GM23338 (cell line): ENCODE results near the gene STRN3.

Experiments
- CTCF ChIP-seq, 2 experiments: fragments of 200-600 bp in 1 of 2; sonication (generic) in 1 of 2; conservative IDR thresholded peaks; 2 replicates each; pipeline versions ENCODE4 v1.5.1 to v1.6.1; 2016 to 2017; ENCODE audit warnings: antibody characterized with exemption in 2 of 2, low read depth in 2 of 2, mild to moderate bottlenecking in 2 of 2, moderate library complexity in 1 of 2
- EZH2 ChIP-seq: fragments of 200-600 bp; sonication (generic); IDR thresholded peaks from one replicate; pipeline ENCODE4 v1.8.0; 2017; ENCODE audit warnings: antibody characterized with exemption, mild to moderate bottlenecking, low read depth; ENCODE audit not compliant: unreplicated experiment
- EZH2phosphoT487 ChIP-seq: fragments of 200-600 bp; sonication (generic); IDR thresholded peaks from one replicate; pipeline ENCODE4 v1.8.1; 2018; ENCODE audit warnings: antibody characterized with exemption; ENCODE audit not compliant: unreplicated experiment
- JUNB ChIP-seq: IDR thresholded peaks from one replicate; pipeline ENCODE4 v1.6.1; 2016; ENCODE audit warnings: antibody characterized with exemption; ENCODE audit not compliant: unreplicated experiment
- TF ChIP-seq, protein P1 (sequence below): IDR thresholded peaks from one replicate; pipeline ENCODE4 v1.6.1; 2018; ENCODE audit warnings: antibody characterized with exemption; ENCODE audit not compliant: unreplicated experiment

GRCh38 chr14:30958555-30959407, 67.4 kb downstream of the STRN3 start:
- TF ChIP-seq EZH2phosphoT487 (no peak), JUNB (no peak), CTCF (conservative IDR thresholded peaks at IDR 0.05; ENCODE audit: low read depth in 2 of 2) (no peak), EZH2 (no peak)
- TF ChIP-seq, protein P1, sequence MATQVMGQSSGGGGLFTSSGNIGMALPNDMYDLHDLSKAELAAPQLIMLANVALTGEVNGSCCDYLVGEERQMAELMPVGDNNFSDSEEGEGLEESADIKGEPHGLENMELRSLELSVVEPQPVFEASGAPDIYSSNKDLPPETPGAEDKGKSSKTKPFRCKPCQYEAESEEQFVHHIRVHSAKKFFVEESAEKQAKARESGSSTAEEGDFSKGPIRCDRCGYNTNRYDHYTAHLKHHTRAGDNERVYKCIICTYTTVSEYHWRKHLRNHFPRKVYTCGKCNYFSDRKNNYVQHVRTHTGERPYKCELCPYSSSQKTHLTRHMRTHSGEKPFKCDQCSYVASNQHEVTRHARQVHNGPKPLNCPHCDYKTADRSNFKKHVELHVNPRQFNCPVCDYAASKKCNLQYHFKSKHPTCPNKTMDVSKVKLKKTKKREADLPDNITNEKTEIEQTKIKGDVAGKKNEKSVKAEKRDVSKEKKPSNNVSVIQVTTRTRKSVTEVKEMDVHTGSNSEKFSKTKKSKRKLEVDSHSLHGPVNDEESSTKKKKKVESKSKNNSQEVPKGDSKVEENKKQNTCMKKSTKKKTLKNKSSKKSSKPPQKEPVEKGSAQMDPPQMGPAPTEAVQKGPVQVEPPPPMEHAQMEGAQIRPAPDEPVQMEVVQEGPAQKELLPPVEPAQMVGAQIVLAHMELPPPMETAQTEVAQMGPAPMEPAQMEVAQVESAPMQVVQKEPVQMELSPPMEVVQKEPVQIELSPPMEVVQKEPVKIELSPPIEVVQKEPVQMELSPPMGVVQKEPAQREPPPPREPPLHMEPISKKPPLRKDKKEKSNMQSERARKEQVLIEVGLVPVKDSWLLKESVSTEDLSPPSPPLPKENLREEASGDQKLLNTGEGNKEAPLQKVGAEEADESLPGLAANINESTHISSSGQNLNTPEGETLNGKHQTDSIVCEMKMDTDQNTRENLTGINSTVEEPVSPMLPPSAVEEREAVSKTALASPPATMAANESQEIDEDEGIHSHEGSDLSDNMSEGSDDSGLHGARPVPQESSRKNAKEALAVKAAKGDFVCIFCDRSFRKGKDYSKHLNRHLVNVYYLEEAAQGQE, result no peak
